ENCODE data around the gene PACC1.

The PACC1 gene

GRCh38 chr1:212451416-212452322 is 37.0 kb upstream of the PACC1 start:
- no peak for DNase-seq (ENCODE audit: low read depth)
- TF ChIP-seq CTCF (IDR thresholded peaks at IDR 0.05; ENCODE audit: low read length, missing control alignments) = no peak
- H3K4me3 ChIP-seq (replicated peaks; ENCODE audit: low read depth, low read length) = no peak overlapping the region

GRCh38 chr1:212450331-212450881 is 35.7 kb upstream of the PACC1 start:
- no peak for TF ChIP-seq CTCF (IDR thresholded peaks at IDR 0.05; ENCODE audit: low read length, missing control alignments)
- H3K4me3 ChIP-seq (replicated peaks; ENCODE audit: low read depth, low read length) = no peak overlapping the region
- no peak for DNase-seq (ENCODE audit: low read depth)

GRCh38 chr1:212447478-212447877 is 32.8 kb upstream of the PACC1 start:
- no peak overlapping the region for H3K4me3 ChIP-seq (replicated peaks; ENCODE audit: low read depth, low read length)
- no peak for DNase-seq (ENCODE audit: low read depth)
- TF ChIP-seq CTCF (IDR thresholded peaks at IDR 0.05; ENCODE audit: low read length, missing control alignments) = no peak

- no peak for TF ChIP-seq CTCF (IDR thresholded peaks at IDR 0.05; ENCODE audit: low read length, missing control alignments)
Observed at GRCh38 chr1:212446333-212446732, 31.6 kb upstream of the PACC1 start.

GRCh38 chr1:212442408-212442807 is 27.7 kb upstream of the PACC1 start:
- DNase-seq (ENCODE audit: low read depth) = no peak
- no peak overlapping the region for H3K4me3 ChIP-seq (replicated peaks; ENCODE audit: low read depth, low read length)
- TF ChIP-seq CTCF (IDR thresholded peaks at IDR 0.05; ENCODE audit: low read length, missing control alignments) = no peak

More at GRCh38 chr1:212446333-212446732, 31.6 kb upstream of the PACC1 start:
- DNase-seq (ENCODE audit: low read depth) = no peak
- no peak overlapping the region for H3K4me3 ChIP-seq (replicated peaks; ENCODE audit: low read depth, low read length)

- no peak for DNase-seq (ENCODE audit: low read depth)
- no peak overlapping the region for H3K4me3 ChIP-seq (replicated peaks; ENCODE audit: low read depth, low read length)
- no peak for TF ChIP-seq CTCF (IDR thresholded peaks at IDR 0.05; ENCODE audit: low read length, missing control alignments)
Observed at GRCh38 chr1:212440419-212440818, 25.7 kb upstream of the PACC1 start.
